GM12872 (cell line): ENCODE results near the gene PAPOLA.

ENCODE experiments used
- CTCF ChIP-seq: IDR thresholded peaks from 3 replicates; pipeline ENCODE4 v1.5.1; 2011; ENCODE audit warnings: low read depth, mild to moderate bottlenecking, low read length, moderate library complexity; ENCODE audit not compliant: insufficient read depth

Gene PAPOLA

GRCh38 chr14:96512602-96513397 lies 10.6 kb downstream of the PAPOLA start:
- no peak for TF ChIP-seq CTCF

GRCh38 chr14:96514694-96515093 lies 12.5 kb downstream of the PAPOLA start:
- TF ChIP-seq CTCF: no peak

GRCh38 chr14:96515731-96516130 lies 13.5 kb downstream of the PAPOLA start:
- no peak for TF ChIP-seq CTCF

GRCh38 chr14:96516351-96516750 lies 14.2 kb downstream of the PAPOLA start:
- TF ChIP-seq CTCF: no peak

- TF ChIP-seq CTCF: no peak
Observed at GRCh38 chr14:96519970-96520369, 17.8 kb downstream of the PAPOLA start.

DNA sequence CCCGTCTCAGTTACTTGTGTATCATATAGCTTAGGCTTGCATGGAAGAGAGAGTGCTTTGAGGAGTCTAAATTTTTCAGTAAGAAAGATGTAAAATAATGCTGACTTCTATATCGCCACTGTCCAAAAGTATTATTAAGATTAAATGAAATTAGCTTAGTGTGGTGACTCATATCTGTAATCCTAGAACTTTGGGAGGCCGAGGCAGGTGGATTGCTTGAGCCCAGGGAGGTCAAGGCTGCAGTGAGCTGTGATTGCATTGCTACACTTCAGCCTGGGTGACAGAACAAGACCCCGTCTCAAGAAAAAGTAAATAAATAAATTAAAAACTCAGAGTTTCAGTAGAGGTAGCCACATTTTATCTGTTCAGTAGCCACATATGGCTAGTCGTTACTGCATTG lies 23.3 kb downstream of the PAPOLA start:
- TF ChIP-seq CTCF: no peak

- no peak for TF ChIP-seq CTCF
Observed at GRCh38 chr14:96532632-96533031, 30.4 kb downstream of the PAPOLA start.

DNA sequence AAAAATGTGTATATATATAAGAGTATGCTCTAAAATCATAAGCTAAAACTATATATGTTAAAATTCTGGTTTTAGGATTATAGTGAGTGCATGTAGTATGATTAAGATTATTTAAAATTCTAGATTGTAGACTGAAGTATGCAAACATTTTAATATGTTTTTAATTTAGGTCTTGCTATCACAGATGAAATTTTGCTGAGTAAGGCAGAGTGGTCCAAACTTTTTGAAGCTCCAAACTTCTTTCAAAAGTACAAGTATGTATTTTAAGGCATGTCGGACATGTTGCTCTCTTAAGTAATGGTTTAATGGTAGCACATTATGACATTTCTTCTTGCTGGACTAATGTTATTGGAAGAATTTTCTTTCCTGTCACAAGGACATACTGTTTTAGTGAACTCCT lies 34.6 kb downstream of the PAPOLA start:
- TF ChIP-seq CTCF: no peak
